GM10266 (cell line): ENCODE data around the gene FXYD5.

ENCODE experiments used
- DNase-seq: peaks from one replicate; pipeline ENCODE4 v3.0.0; 2012; ENCODE audit errors: extremely low spot score
- CTCF ChIP-seq: IDR thresholded peaks from 2 replicates; pipeline ENCODE4 v1.5.1; 2012; ENCODE audit warnings: mild to moderate bottlenecking, low read depth; ENCODE audit not compliant: control insufficient read depth, insufficient read depth; ENCODE audit errors: missing control alignments

The FXYD5 gene

GRCh38 chr19:35168196-35168595 lies 13.7 kb downstream of the FXYD5 start:
- no peak for DNase-seq
- TF ChIP-seq CTCF: no peak

- TF ChIP-seq CTCF: no peak
- no peak for DNase-seq
Observed at GRCh38 chr19:35169221-35169995, 14.9 kb downstream of the FXYD5 start.

GRCh38 chr19:35170359-35171061 lies 16.0 kb downstream of the FXYD5 start:
- no peak for DNase-seq
- TF ChIP-seq CTCF: no peak

- DNase-seq: no peak
- no peak for TF ChIP-seq CTCF
Observed at GRCh38 chr19:35171730-35172129, 17.2 kb downstream of the FXYD5 start.

GRCh38 chr19:35174226-35174625 lies 19.7 kb downstream of the FXYD5 start:
- DNase-seq: no peak
- TF ChIP-seq CTCF: no peak

- DNase-seq: no peak
- TF ChIP-seq CTCF: no peak
Observed at GRCh38 chr19:35176181-35176570, 21.6 kb downstream of the FXYD5 start.

GRCh38 chr19:35177377-35178274 lies 23.1 kb downstream of the FXYD5 start:
- TF ChIP-seq CTCF: no peak
- DNase-seq: no peak
